Subcutaneous adipose tissue (tissue), 4 donors: ENCODE data around the gene STARD10. TPM values are rescaled to one million over a fixed set of nuclear protein-coding genes. Genes with fewer than 3 reads are reported as not detected.

Experiments used
- total RNA-seq, 4 donors: library from RNA; depleted of rRNA; stranded (reverse); fragments of >200 nt; gene quantifications; one replicate each; pipeline ENCODE4 v1.1.0, GENCODE V29; 2016
- TF ChIP-seq, protein P1 (sequence below): fragments of 450-650 bp; IDR thresholded peaks from one replicate; pipeline ENCODE4 v1.5.1; 2016; ENCODE audit warnings: low read depth, mild to moderate bottlenecking, control low read depth, antibody characterized with exemption, moderate library complexity

Gene STARD10
- total RNA-seq, 4 donors from 2014 or later: 13.4 to 20.2 (median 14.8) TPM

DNA sequence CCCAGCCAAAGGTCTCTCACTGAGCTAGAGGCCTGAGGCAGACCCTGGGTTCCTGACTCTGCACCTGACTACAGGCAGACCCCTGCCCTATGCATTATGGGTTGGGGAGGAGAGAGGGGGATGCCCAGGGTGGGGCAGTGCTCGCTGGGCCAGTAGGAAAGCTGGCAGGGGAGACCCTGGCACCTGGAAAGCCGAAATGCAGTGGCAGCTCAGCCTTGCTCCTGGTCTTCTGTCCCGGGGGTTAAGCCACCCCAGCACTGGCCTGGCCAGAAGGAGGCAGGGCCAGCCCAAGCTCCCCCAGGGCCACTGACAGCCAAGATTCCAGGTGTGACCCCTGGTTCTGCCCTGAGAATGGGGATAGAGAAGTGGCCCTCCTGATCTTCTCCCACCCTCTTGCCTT, 47.0 kb downstream of the STARD10 start:
- TF ChIP-seq, protein P1, sequence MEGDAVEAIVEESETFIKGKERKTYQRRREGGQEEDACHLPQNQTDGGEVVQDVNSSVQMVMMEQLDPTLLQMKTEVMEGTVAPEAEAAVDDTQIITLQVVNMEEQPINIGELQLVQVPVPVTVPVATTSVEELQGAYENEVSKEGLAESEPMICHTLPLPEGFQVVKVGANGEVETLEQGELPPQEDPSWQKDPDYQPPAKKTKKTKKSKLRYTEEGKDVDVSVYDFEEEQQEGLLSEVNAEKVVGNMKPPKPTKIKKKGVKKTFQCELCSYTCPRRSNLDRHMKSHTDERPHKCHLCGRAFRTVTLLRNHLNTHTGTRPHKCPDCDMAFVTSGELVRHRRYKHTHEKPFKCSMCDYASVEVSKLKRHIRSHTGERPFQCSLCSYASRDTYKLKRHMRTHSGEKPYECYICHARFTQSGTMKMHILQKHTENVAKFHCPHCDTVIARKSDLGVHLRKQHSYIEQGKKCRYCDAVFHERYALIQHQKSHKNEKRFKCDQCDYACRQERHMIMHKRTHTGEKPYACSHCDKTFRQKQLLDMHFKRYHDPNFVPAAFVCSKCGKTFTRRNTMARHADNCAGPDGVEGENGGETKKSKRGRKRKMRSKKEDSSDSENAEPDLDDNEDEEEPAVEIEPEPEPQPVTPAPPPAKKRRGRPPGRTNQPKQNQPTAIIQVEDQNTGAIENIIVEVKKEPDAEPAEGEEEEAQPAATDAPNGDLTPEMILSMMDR: no peak

DNA sequence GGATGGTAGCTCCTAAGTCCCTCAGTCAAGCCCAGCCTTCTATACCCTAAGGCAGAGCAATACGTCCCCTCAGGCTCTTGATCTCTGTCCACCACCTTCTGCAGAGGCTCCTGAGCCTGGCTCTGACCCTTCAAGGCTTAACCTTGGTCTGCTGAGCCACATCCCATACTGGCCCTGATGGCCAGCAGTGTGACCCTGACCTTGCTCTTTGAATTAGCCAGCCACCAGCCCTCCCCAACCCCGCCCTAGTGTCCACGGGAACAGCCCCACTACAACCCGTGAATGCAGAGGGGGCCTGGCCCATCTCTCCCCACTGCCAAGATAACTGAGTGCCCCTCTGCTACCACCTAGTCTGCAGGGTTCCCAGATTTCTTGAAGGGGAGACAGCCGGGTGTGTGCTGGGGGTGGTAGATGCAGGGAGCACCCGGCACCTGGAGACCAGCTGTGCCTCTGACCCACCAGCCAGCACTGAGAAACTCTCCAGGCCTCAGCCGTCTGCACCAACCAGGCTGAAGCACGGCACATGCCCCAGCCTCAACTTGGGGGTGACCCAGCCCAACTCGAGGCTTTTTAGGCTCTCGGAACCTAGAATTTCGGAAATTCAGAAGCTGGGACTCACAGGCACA, 47.8 kb downstream of the STARD10 start:
- TF ChIP-seq, protein P1: no peak

DNA sequence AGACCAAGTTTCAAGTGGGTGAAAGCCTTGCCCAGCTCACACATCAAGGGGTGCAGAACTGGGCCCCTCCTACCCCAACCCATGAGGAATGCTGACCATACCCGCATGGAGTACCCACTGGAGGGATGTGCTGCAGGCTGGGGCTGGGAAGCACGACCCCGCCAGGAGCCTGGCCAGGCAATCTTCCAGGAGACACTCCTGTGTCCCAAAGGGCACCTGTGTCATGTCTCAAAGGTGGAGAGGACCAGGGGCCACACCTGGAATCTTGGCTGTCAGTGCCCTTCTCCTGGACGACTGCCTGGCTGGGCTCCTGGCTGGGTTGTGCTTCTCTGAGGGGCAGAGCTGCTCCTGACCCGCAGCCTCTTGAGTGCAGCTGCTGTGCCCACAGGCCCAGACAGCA, 48.3 kb downstream of the STARD10 start:
- TF ChIP-seq, protein P1: no peak

DNA sequence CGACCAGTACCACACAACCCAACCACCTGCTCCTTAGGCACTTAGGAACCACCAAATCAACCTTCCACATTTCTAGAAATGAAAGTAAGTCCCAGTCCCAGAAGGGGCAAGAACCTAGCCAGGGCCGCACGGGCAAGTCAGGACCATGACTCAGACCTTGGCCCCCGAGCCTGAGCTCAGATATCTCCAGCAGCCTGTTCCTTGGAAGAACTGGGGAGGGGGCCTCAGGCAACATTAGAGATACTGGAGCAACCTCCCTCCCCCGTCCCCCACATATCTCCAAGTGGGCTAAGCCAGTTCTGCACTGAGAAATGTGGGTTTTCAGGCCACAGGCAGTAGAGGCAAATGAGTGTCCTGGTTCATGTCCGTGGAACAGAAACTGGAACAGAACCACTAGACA, 49.4 kb downstream of the STARD10 start:
- TF ChIP-seq, protein P1: no peak

DNA sequence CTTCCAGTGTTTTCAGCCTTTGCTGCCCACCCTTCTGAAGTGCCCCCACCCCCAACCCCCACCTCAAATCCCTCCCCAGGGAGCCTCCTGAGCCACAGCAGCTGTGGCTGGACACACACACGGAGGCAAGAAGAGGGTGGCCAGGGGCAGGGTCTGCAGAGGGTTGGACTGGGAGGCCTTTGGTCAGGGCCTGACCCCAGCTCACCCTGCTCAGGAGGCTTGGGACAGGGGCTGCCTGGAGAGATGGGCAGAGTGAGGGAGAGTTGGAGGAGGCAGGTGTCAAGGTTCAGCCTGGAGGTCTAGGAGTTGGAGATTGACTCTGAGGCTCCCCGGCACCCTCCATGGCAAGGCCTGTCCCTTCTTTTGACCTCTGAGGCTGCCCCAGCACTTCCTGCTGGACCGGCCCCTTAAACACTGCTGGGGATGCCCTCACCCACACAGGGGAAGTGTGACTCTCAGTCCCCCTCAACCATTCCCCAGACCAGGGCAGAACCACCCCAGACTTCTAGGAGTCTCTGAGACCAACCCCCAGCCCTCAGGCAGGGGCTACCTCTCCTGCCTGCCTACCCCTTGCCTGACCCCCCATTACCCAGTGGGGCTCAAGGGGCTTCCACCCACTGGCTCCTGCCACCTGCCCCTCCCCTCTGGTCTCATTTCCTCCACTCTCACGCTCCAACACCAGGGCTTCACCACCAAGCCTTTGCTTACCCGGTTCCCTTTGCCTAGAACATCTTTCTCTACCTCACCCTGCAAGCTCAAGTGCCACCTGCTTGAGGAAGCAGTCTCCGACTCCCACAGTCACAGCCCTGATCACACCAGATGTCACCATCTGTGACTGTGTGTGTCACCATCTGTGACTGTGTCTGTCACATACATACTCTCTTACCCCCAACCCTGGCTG, 50.3 kb downstream of the STARD10 start:
- TF ChIP-seq, protein P1: no peak

DNA sequence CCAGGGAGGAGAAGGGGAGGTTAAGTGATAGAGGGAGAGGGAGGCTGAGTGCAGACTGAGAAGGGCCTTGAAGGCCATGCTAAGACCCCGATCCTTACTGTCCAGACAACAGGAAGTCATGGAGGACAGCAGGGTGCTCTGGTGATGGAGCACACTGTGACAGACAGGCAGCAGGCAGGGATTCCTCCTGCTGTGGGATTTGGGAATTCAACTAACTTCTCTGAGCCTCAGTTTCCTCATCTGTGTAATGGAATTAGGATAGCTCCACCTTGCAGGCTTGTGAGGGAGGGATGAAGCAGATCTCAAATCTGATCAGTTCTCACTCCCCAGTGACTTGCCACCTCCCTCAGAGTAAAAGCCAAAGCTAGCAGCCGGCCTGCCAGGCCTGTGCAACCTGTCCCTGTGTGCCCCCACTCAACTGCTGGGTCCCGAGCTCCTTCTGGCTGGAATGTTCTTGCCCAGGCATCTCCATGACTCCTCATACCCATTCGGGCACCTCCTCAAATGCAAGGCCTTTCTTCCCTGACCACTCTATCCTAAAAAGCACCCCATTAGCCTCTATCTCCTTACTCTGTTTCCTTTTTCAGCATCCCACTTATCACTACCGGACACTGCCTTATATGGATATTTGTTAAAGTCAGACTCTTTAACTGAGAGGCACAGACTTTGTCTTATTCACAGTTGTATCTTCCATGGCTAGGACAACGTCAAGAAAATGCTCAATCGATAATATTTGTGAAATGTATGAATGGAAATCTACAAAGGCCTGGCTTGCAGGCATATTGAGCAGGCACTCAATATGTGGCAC, 51.1 kb downstream of the STARD10 start:
- TF ChIP-seq, protein P1: no peak
